ENCODE data around the gene SQOR. TPM values are rescaled to one million over a fixed set of nuclear protein-coding genes. Genes with fewer than 3 reads are reported as not detected.

Gene SQOR
- total RNA-seq: 1.6 TPM

DNA sequence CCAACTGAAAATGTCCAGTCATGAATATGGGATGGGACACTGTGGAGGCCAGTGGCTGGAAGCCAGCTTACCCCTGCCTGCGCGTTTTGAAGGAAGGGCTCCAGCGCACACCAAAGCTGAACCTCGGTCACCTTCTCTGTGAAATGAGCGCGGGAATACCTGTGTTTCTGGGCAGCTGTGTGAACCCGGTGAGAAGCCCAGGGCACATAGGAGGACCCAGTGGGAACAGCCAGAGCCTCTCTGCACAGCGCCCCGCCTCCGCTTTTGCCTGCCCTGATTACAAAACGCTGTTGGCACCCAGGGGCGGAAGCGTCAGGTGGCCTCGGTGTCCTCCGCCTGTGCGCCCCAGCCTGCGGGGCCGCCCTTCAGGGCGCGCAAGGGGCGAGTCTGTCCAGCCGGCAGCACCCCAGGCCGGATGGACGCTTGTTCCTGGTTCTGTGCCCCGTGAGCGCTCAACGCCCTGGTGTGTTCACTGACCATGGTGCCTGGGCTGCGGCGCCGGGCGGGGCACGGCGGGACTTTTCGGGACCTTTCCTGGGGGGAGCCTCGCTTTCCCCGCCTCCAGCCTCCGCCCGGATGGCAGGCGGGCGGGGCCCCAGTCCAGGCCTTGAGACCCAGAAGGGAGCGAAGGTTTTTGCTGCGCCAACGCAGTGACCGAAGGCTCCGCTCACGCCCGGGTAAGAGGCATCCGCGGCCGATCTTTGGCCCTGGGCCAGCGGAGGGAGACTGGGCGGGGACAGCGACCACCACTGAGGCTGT is at the start of gene SQOR:
TSS of gene SQOR (plus strand) at position 598 of the 759 bp plus-strand sequence. CDS start 23,895 bp downstream, outside the sequence.

DNA sequence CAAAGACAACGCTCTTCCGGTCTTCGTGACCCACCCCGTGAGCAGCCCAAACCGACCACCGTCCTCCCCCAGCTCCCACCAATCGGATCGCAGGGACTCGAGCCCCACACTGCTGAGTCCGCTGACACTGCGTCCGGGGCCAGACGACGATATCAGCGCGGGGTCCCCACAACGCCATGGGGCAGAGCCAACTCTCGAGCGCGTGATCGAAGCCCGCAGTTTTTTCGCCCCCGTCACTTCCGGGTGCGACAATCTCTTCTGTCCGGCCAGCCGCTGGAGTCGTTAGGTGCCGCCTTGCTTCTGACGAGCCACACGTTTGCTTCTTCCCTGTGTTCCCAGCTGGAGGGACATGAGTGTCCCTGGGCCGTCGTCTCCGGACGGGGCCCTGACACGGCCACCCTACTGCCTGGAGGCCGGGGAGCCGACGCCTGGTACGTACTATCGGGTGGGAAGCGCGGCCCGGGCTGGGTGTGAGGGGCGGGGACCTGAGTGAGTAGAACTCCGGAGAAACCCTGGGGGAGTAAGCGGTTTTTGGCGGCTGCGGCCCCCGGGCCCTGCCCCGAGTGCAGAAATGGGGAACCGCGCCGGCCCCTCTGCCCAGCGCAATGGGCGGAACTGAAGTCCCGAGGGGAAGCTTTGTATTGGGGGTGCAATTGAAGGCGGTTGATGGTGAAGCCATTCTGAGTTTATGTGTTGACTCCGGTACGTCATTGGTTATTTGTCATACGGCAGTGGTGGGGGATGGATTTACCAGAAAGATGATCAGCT is 47.5 kb upstream of the SQOR start, which contains the start of gene BLOC1S6:
TSS of gene BLOC1S6 (plus strand) at position 285 of the 768 bp plus-strand sequence. CDS start at position 350, 65 bp downstream.

Small RNA genes within 50 kb of the gene (small RNA-seq; reads per million reads assigned to genes)
- not detected for gene RF00019 (ENCODE audit: low replicate concordance)

Other genes starting within 250 kb of the SQOR start
- 22.2 TPM for gene SLC30A4, start 112.3 kb upstream of the SQOR start, total RNA-seq
- 105 TPM for gene BLOC1S6, start 47.6 kb upstream of the SQOR start, total RNA-seq